Cardiac fibroblast (primary cell): ENCODE measurements around the gene FAR2.
"Not testable (repeated sequence)": the region's sequence is repeated elsewhere in the genome, so short reads cannot be mapped to it uniquely, and the experiment has no call there.

Source experiments
- DNase-seq, 2 donors: peaks; one replicate each; pipeline versions ENCODE4 v3.0.0 to v3.0.0-alpha.2; 2010; ENCODE audit warnings: low read depth in 2 of 2
- H3K4me3 ChIP-seq, 2 donors: replicated peaks in 1 of 2; 1 replicate in 1 of 2; 2 replicates in 1 of 2; pipeline ENCODE4 v1.5.1; 2011; ENCODE audit warnings: low read depth in 2 of 2, low read length in 2 of 2, mild to moderate bottlenecking in 2 of 2, moderate library complexity in 1 of 2
- CTCF ChIP-seq: IDR thresholded peaks from one replicate; pipeline ENCODE4 v1.5.1; 2011; ENCODE audit warnings: low read depth, mild to moderate bottlenecking, low read length, inconsistent platforms

Gene FAR2

GRCh38 chr12:29163146-29163545 is 14.1 kb downstream of the FAR2 start:
- no peak overlapping the region for H3K4me3 ChIP-seq
- DNase-seq, result no peak

DNA sequence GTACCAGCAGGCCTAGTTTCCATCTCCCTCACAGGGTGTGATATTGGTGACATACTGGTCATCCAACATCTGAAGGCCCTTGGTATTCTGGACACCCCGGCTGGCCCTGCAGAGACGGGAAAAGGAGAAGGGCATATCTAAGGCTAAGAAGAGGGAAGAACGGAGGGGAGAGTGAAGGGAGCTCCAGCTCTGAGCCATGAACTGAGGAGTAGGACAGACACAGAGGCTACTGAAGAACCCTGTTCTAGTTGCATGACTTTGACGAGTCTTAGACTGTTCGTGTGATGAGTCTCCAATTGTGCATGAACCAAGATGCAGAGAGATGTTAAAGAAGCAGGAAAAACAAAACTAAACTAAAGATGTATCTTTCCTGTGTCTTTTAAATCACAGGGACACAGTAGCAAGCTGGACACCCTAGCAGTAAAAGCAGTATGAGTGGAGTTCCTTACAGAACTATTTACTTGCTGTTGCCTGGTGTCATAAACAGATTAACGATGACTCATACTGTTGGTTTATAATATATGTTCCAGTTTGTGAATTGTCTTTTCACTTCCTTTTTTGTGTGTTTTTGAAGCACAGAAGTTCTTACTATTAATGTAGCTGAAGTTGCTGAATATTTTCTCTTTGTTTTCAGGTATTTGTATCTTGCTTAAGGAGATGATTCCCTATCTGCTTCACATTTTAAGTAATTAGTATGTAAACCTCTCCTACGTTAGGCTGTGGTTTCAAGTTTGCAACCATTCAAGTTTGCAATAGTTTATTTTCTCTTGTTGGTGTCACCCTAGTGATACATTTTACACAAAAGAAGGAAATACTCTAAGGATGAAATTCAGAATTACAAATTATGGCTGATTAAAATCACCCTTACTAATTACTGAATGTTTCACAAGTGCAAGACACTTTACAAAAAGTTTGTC is 15.7 kb downstream of the FAR2 start:
- TF ChIP-seq CTCF, result no peak
- H3K4me3 ChIP-seq, result no peak overlapping the region
- peak; percentile 81 to 82 for DNase-seq

More at GRCh38 chr12:29163146-29163545, 14.1 kb downstream of the FAR2 start:
- no peak for TF ChIP-seq CTCF

GRCh38 chr12:29167445-29167844 is 18.4 kb downstream of the FAR2 start:
- no peak for DNase-seq
- no peak overlapping the region for H3K4me3 ChIP-seq
- no peak for TF ChIP-seq CTCF

DNA sequence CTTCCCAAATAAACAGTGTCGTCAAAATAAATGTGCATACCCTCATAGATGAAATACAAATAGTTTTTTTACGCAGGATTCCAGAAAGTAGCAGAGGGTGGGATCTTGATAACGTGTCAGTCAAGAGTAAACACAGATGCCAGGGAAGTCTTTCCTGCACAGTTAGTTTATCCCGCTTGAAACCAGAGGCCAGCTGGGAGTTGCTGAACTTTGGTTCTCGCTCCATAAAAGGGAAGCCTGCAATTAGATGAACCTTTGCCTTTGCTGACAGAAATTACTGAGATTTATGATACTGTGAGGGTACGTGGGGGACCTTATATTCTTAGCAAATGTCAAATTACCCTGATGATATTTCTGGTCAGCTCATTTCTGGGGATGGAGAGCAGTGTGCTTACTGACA is 18.9 kb downstream of the FAR2 start:
- no peak overlapping the region for H3K4me3 ChIP-seq
- TF ChIP-seq CTCF, result no peak
- no peak for DNase-seq

GRCh38 chr12:29169978-29170377 is 20.9 kb downstream of the FAR2 start:
- peak in 1 of 2 donors; percentile 64 for DNase-seq

GRCh38 chr12:29170478-29171084 is 21.5 kb downstream of the FAR2 start:
- H3K4me3 ChIP-seq, DNase-seq: not testable (repeated sequence)

More at GRCh38 chr12:29169978-29170377, 20.9 kb downstream of the FAR2 start:
- H3K4me3 ChIP-seq, result not testable (repeated sequence)

DNA sequence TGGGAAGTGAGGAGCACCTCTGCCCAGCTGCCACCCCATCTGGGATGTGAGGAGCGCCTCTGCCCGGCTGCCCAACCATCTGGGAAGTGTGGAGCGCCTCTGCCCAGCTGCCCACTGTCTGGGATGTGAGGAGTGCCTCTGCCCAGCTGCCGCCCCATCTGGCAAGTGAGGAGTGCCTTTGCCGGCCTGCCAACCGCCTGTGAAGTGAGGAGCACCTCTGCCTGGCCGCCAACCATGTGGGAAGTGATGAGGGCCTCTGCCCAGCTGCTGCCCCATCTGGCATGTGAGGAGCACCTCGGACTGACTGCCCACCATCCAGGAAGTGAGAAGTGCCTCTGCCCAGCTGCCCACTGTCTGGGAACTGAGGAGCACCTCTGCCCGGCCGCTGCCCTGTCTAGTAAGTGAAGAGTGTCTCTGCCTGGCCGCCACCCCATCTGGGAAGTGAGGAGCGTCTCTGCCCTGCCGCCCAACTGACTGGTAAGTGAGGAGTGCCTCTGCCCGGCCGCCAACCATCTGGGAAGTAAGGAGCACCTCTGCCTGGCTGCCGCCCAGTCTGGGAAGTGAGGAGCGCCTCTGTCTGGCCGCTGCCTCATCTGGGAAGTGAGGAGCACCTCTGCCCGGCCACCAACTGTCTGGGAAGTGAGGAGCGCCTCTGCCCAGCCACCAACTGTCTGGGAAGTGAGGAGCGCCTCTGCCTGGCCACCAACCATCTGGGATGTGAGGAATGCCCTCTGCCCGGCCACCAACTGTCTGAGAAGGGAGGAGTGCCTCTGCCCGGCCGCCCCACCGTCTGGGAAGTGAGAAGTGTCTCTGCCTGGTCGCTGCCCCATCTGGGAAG is 22.6 kb downstream of the FAR2 start:
- H3K4me3 ChIP-seq, result no peak overlapping the region

More for the DNA sequence above, 22.6 kb downstream of the FAR2 start:
- DNase-seq, result no peak
- TF ChIP-seq CTCF, result no peak
